PC-3 (cell line): ENCODE measurements around the gene TPK1. TPM values are rescaled to one million over a fixed set of nuclear protein-coding genes. Genes with fewer than 3 reads are reported as not detected.

Experiments
- ATAC-seq: fragments of 200-7000 bp; cut with Tn5 transposase; 2 replicates; pipeline ENCODE4 v1.9.1; 2020; ENCODE audit warnings: mild to moderate bottlenecking, moderate library complexity
- BruUV-seq: library from RNA; stranded (reverse); fragments of 400-500 nt; replicated peaks from 2 replicates; lab custom pipeline; 2021; lab: Mats Ljungman, UMichigan
- CTCF ChIA-PET: fragments of 300-600 bp; sonication (Branson Sonifier 250); formaldehyde crosslinking; loops from one replicate; lab custom pipeline; 2022; ENCODE audit warnings: antibody characterized with exemption; lab: Charles Lee
- POLR2A ChIA-PET: fragments of 300-600 bp; sonication (Branson Sonifier 250); formaldehyde crosslinking; loops from one replicate; lab custom pipeline; 2022; ENCODE audit warnings: antibody characterized with exemption; ENCODE audit not compliant: unreplicated experiment; lab: Charles Lee
- DNase-seq: peaks from one replicate; pipeline ENCODE4 v3.0.0-alpha.2; 2015
- H2AFZ ChIP-seq: fragments of 300-600 bp; sonication (generic); 2 replicates; pipeline ENCODE4 v1.6.0; 2016; ENCODE audit warnings: antibody characterized with exemption, low read length
- H3F3A ChIP-seq: fragments of 300-600 bp; sonication (generic); one replicate; pipeline ENCODE4 v1.6.0; 2017; ENCODE audit warnings: antibody characterized with exemption, low read length, control low read depth, mild to moderate bottlenecking; ENCODE audit not compliant: unreplicated experiment
- H3K27ac ChIP-seq: fragments of 300-600 bp; sonication (generic); 2 replicates; pipeline ENCODE4 v1.5.1; 2016; ENCODE audit warnings: mild to moderate bottlenecking, low read length
- H3K27me3 ChIP-seq: fragments of 300-600 bp; sonication (generic); 2 replicates; pipeline ENCODE4 v1.6.1; 2016; ENCODE audit warnings: low read length, mixed read lengths
- H3K36me3 ChIP-seq: fragments of 300-600 bp; sonication (generic); 2 replicates; pipeline ENCODE4 v1.6.1; 2016; ENCODE audit warnings: low read depth, mixed run types, low read length, mixed read lengths
- H3K4me1 ChIP-seq: fragments of 300-600 bp; sonication (generic); 2 replicates; pipeline ENCODE4 v1.5.1; 2016; ENCODE audit warnings: low read length; ENCODE audit not compliant: insufficient read depth
- H3K4me2 ChIP-seq: fragments of 300-600 bp; sonication (generic); 2 replicates; pipeline ENCODE4 v1.6.0; 2016; ENCODE audit warnings: low read length
- H3K4me3 ChIP-seq: fragments of 300-600 bp; sonication (generic); 2 replicates; pipeline ENCODE4 v1.5.1; 2016; ENCODE audit warnings: mild to moderate bottlenecking, low read length, mixed read lengths
- H3K79me2 ChIP-seq: fragments of 300-600 bp; sonication (generic); 2 replicates; pipeline ENCODE4 v1.6.1; 2017; ENCODE audit warnings: low read length, mixed read lengths
- H3K9ac ChIP-seq: fragments of 300-600 bp; sonication (generic); 2 replicates; pipeline ENCODE4 v1.6.0; 2016; ENCODE audit warnings: mild to moderate bottlenecking, low read length
- H3K9me2 ChIP-seq: fragments of 300-600 bp; sonication (generic); replicated peaks from 2 replicates; pipeline ENCODE4 v1.6.1; 2016; ENCODE audit warnings: mixed run types, low read length, mixed read lengths
- H3K9me3 ChIP-seq: fragments of 300-600 bp; sonication (generic); 2 replicates; pipeline ENCODE4 v1.6.1; 2016; ENCODE audit warnings: low read length, mixed read lengths
- H4K20me1 ChIP-seq: fragments of 300-600 bp; sonication (generic); 2 replicates; pipeline ENCODE4 v1.6.1; 2016; ENCODE audit warnings: low read length, mixed read lengths
- CTCF ChIP-seq: fragments of 300-600 bp; sonication (generic); conservative IDR thresholded peaks from 2 replicates; pipeline ENCODE4 v1.5.1; 2017; ENCODE audit warnings: antibody characterized with exemption, low read depth, mild to moderate bottlenecking, low read length
- EZH2 ChIP-seq: fragments of 300-600 bp; sonication (generic); IDR thresholded peaks from one replicate; pipeline ENCODE4 v1.6.1; 2017; ENCODE audit warnings: antibody characterized with exemption, mild to moderate bottlenecking, low read length; ENCODE audit not compliant: unreplicated experiment
- EZH2phosphoT487 ChIP-seq: fragments of 300-600 bp; sonication (generic); IDR thresholded peaks from 2 replicates; pipeline ENCODE4 v1.6.1; 2018; ENCODE audit warnings: mild to moderate bottlenecking, antibody characterized with exemption, low read length, borderline replicate concordance
- intact Hi-C: fragments of 100-400 bp; cut with micrococcal nuclease; formaldehyde crosslinking; loops from 2 replicates; pipeline ENCODE4 v1.9.0; 2023
- total RNA-seq: library from RNA; depleted of rRNA; stranded (reverse); fragments of >200 nt; gene quantifications from 2 replicates; pipeline ENCODE4 v1.2.3, GENCODE V29; 2014

TPK1 gene
- total RNA-seq, 1 experiment from 2014 or later = 4.5 TPM

GRCh38 chr7:144710791-144711190, 125.1 kb downstream of the TPK1 start:
- no peak overlapping the region for H3K4me2 ChIP-seq
- H3K9ac ChIP-seq = no peak overlapping the region
- H3K9me3 ChIP-seq = no peaks in the 10 kb centered on the region
- POLR2A ChIA-PET = no interaction called here
- H4K20me1 ChIP-seq = no peaks in the 10 kb centered on the region
- H2AFZ ChIP-seq = no peak overlapping the region
- ATAC-seq (no peak), DNase-seq (no peak)
- intact Hi-C loops = no loop called here
- no TSS peak for BruUV-seq
- H3K36me3 ChIP-seq = no peaks in the 10 kb centered on the region
- no peak overlapping the region for H3K27ac ChIP-seq
- CTCF ChIA-PET = no interaction called here
- H3K79me2 ChIP-seq = no peaks in the 10 kb centered on the region
- TF ChIP-seq EZH2 = no peak
- TF ChIP-seq CTCF = no peak
- no peak for TF ChIP-seq EZH2phosphoT487
- H3K27me3 ChIP-seq = no peaks in the 10 kb centered on the region
- H3K4me3 ChIP-seq = no peak overlapping the region
- no peaks in the 10 kb centered on the region for H3K4me1 ChIP-seq
- no peaks in the 10 kb centered on the region for H3K9me2 ChIP-seq
- no peaks in the 10 kb centered on the region for H3F3A ChIP-seq

- Histone ChIP-seq H3F3A (no peaks in the 10 kb centered on the region), H3K9ac (no peak overlapping the region), H3K4me1 (no peaks in the 10 kb centered on the region), H3K27ac (no peak overlapping the region), H3K79me2 (no peaks in the 10 kb centered on the region), H3K9me3 (no peaks in the 10 kb centered on the region), H3K4me2 (no peak overlapping the region), H4K20me1 (no peaks in the 10 kb centered on the region), H3K36me3 (no peaks in the 10 kb centered on the region), H2AFZ (no peak overlapping the region), H3K9me2 (no peaks in the 10 kb centered on the region), H3K27me3 (no peaks in the 10 kb centered on the region), H3K4me3 (no peak overlapping the region)
- no peak for TF ChIP-seq EZH2phosphoT487
- no peak for TF ChIP-seq EZH2
- TF ChIP-seq CTCF = no peak
- intact Hi-C loops = no loop called here
- BruUV-seq = no TSS peak
- CTCF ChIA-PET = interaction anchor here (0.9 kb wide), 1 partner anchor 39 kb away, joined by 5 read pairs; no protein-coding TSS in a partner anchor
- ATAC-seq (no peak), DNase-seq (no peak)
- POLR2A ChIA-PET = no interaction called here
Observed at GRCh38 chr7:144709066-144709465, 126.8 kb downstream of the TPK1 start.

- Histone ChIP-seq H3K4me3 (no peak overlapping the region), H4K20me1 (no peaks in the 10 kb centered on the region), H3K9me3 (no peaks in the 10 kb centered on the region), H3K36me3 (no peaks in the 10 kb centered on the region), H2AFZ (no peak overlapping the region), H3K9ac (no peak overlapping the region), H3K9me2 (no peaks in the 10 kb centered on the region), H3F3A (no peaks in the 10 kb centered on the region), H3K27ac (no peak overlapping the region), H3K27me3 (peaks cover 7% of the 10 kb centered on the region; the same call in 1 of the 2 replicates), H3K4me1 (no peaks in the 10 kb centered on the region), H3K79me2 (no peaks in the 10 kb centered on the region), H3K4me2 (no peak overlapping the region)
- ATAC-seq = no peak
- ChIA-PET POLR2A (no interaction called here), CTCF (no interaction called here)
- intact Hi-C loops = no loop called here
- no peak for DNase-seq
- BruUV-seq = no TSS peak
- TF ChIP-seq CTCF (no peak), EZH2phosphoT487 (no peak), EZH2 (no peak)
Observed at GRCh38 chr7:144691240-144691639, 144.6 kb downstream of the TPK1 start.
